Measurements from ENCODE around the gene RBM4B. TPM values are rescaled to one million over a fixed set of nuclear protein-coding genes. Genes with fewer than 3 reads are reported as not detected.

Gene RBM4B
- total RNA-seq, 2 donors from 2014 or later = 14.1 to 16.5 TPM

Other genes with a start within 250 kb of the RBM4B start
- gene MRPL11, start 239.0 kb downstream of the RBM4B start, total RNA-seq = 100 to 1,000 TPM in 1 of 2 donors, 10 to 100 TPM in 1; 55.6 to 122 TPM
- 1 to 10 TPM; 3.8 to 3.9 TPM for gene PELI3, start 211.0 kb downstream of the RBM4B start, total RNA-seq
- gene DPP3, start 197.5 kb downstream of the RBM4B start, total RNA-seq = 100 to 1,000 TPM in 1 of 2 donors, 10 to 100 TPM in 1; 70.3 to 124 TPM
- 10 to 100 TPM; 16.8 to 25.8 TPM for gene BBS1, start 167.3 kb downstream of the RBM4B start, total RNA-seq
- 10 to 100 TPM in 1 of 2 donors, 1 to 10 TPM in 1; 7.7 to 10.7 TPM for gene ZDHHC24, start 131.8 kb downstream of the RBM4B start, total RNA-seq
- gene ACTN3, start 131.0 kb downstream of the RBM4B start, total RNA-seq = under 1 TPM in 1 of 2 donors, not detected in 1; 0.11 TPM
- 10 to 100 TPM in 1 of 2 donors, 1 to 10 TPM in 1; 3.1 to 17.3 TPM for gene CTSF, start 109.3 kb downstream of the RBM4B start, total RNA-seq
- under 1 TPM; 0.53 to 0.62 TPM for gene CCDC87, start 84.8 kb downstream of the RBM4B start, total RNA-seq
- gene CCS, start 84.7 kb downstream of the RBM4B start, total RNA-seq = 10 to 100 TPM; 31.2 to 41.4 TPM
- gene RBM14, start 61.3 kb downstream of the RBM4B start, total RNA-seq = 100 to 1,000 TPM in 1 of 2 donors, 10 to 100 TPM in 1; 36.4 to 110 TPM
- gene RBM4, start 39.2 kb downstream of the RBM4B start, total RNA-seq = 10 to 100 TPM; 95.4 to 99.0 TPM
- gene SPTBN2, start 51.3 kb upstream of the RBM4B start, total RNA-seq = 1 to 10 TPM; 3.7 to 7.1 TPM
- 10 to 100 TPM; 27.0 to 35.9 TPM for gene RCE1, start 165.6 kb upstream of the RBM4B start, total RNA-seq
- gene LRFN4, start 179.2 kb upstream of the RBM4B start, total RNA-seq = 10 to 100 TPM; 20.7 to 51.7 TPM